SK-N-SH treated with all-trans-retinoic acid at 6 μM for 48 hours (cell line): ENCODE data around the gene HHAT.

Source experiments
- BACH2 ChIP-seq: fragments of 250-450 bp; sonication (Bioruptor Pico); IDR thresholded peaks from 2 replicates; pipeline ENCODE4 v1.9.0; 2021; ENCODE audit warnings: mild to moderate bottlenecking, borderline replicate concordance
- CSRNP3 ChIP-seq: fragments of 250-450 bp; sonication (Bioruptor Pico); IDR thresholded peaks from 2 replicates; pipeline ENCODE4 v1.5.1; 2021; ENCODE audit warnings: mild to moderate bottlenecking, moderate library complexity
- GLIS3 ChIP-seq: fragments of 250-450 bp; sonication (Bioruptor Pico); IDR thresholded peaks from 2 replicates; pipeline ENCODE4 v1.5.0; 2020; ENCODE audit warnings: mild to moderate bottlenecking, moderate library complexity
- PATZ1 ChIP-seq: fragments of 250-450 bp; sonication (Bioruptor Pico); IDR thresholded peaks from 2 replicates; pipeline ENCODE4 v1.8.0; 2020; ENCODE audit warnings: mild to moderate bottlenecking, moderate library complexity, borderline replicate concordance
- ZC3H10 ChIP-seq: fragments of 250-450 bp; sonication (Bioruptor Pico); IDR thresholded peaks from 2 replicates; pipeline ENCODE4 v1.5.1; 2021; ENCODE audit warnings: mild to moderate bottlenecking, moderate library complexity
- ZFP3 ChIP-seq: fragments of 250-450 bp; sonication (Bioruptor Pico); IDR thresholded peaks from 2 replicates; pipeline ENCODE4 v1.5.0; 2020; ENCODE audit warnings: mild to moderate bottlenecking, moderate library complexity
- ZFP30 ChIP-seq: fragments of 450-650 bp; formaldehyde crosslinking; IDR thresholded peaks from 2 replicates; pipeline ENCODE4 v1.5.0; 2022; ENCODE audit warnings: mild to moderate bottlenecking, moderate library complexity

- TF ChIP-seq BACH2 (CRISPR knock-in tag) (no peak), ZFP30 (CRISPR knock-in tag) (no peak), GLIS3 (no peak), CSRNP3 (no peak), PATZ1 (CRISPR knock-in tag) (no peak), ZC3H10 (CRISPR knock-in tag) (no peak), ZFP3 (no peak)
Measured at GRCh38 chr1:210500831-210501230, 172.1 kb downstream of the HHAT start.
